NCI-H187 treated with DMSO at 0.1 percent for 48 hours (cell line): ENCODE measurements around the gene CBX8.

Experiments
- DNase-seq: peaks from one replicate; lab custom pipeline; 2025; lab: John Stamatoyannopoulos, UW

The CBX8 gene

GRCh38 chr17:79819534-79820276 lies 22.8 kb upstream of the CBX8 start:
- DNase-seq: no peak

GRCh38 chr17:79819085-79819484 lies 22.2 kb upstream of the CBX8 start:
- no peak for DNase-seq

- no peak for DNase-seq
These were observed 21.3 kb upstream of the CBX8 start for GRCh38 chr17:79818026-79818758.

- DNase-seq: no peak
These were observed 19.1 kb upstream of the CBX8 start for GRCh38 chr17:79815836-79816461.

GRCh38 chr17:79814974-79815835 lies 18.3 kb upstream of the CBX8 start:
- no peak for DNase-seq

- no peak for DNase-seq
These were observed 17.5 kb upstream of the CBX8 start for GRCh38 chr17:79814127-79814973.

- no peak for DNase-seq
These were observed 16.6 kb upstream of the CBX8 start for GRCh38 chr17:79813297-79814126.

GRCh38 chr17:79812353-79813258 lies 15.7 kb upstream of the CBX8 start:
- no peak for DNase-seq

- no peak for DNase-seq
These were observed 15.0 kb upstream of the CBX8 start for GRCh38 chr17:79811868-79812352.

GRCh38 chr17:79811011-79811867 lies 14.4 kb upstream of the CBX8 start:
- no peak for DNase-seq

- peak; percentile 42 for DNase-seq
These were observed 13.5 kb upstream of the CBX8 start for GRCh38 chr17:79810130-79811010.

DNA sequence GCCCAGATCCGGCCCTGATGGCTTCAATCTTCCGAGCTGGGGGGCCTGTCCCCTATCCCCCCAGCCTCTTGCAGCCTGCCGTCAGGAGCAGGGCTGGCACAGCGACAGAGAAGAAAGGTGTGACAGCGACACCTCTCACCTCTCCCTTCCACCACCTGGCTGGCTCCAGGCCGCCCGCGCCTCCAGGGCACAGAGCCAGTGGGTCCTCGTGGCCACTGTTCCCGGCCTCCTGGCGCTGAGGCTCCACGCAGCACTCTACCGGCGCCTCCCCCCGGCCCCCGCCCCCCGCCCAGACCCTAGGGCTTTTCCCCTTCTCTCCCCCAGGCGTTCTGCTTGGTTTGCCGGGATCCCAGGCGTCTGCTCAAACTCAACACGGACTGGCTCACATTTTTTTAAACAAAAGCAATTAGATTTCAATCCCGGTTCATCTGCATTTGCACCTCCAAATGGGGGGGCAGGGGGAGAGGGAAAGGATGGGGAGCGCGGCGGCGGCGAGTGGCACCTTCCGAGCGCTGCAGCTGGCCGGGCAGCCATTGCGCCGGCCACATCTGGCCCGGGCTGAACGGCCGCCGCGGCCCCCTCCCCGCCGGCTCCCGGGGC lies 12.8 kb upstream of the CBX8 start:
- DNase-seq: no peak

DNA sequence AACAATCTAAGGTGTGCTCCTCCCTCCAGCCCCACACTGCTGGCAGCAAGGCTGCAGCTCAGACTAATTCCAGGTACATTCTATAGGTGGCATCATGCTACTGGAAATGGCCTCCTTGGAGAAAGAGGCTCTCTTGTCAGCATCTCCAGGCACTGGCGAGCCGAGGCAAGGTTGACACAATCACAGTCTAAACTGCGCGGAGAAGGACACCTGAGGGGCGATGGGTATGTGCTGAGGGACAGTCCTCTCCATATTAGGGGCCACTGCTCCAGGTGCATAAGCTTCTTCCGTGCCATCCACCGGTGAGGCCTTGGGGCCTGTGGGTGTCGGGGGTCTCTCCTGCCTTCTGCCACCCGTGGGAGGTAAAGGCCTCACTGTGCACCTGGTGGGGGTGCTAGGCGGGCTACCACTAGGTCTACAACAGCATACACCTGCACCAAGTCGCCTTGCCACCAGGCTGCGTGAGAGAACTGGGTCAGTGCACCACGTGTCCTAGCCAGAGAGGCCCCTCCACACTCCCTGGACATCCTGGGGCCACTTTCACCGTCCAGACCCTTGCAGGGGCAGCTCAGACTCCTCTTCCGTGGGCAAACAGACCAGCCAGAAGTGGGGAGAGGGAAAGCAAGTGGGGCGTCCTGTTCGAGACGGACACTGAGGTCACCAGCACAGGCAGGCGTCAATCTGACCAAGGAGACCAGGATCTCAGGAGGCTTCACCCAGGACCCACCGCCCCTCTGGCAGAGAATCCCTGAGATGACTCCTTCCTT lies 12.1 kb upstream of the CBX8 start:
- no peak for DNase-seq

- no peak for DNase-seq
These were observed 10.2 kb upstream of the CBX8 start for GRCh38 chr17:79806863-79807720.

DNA sequence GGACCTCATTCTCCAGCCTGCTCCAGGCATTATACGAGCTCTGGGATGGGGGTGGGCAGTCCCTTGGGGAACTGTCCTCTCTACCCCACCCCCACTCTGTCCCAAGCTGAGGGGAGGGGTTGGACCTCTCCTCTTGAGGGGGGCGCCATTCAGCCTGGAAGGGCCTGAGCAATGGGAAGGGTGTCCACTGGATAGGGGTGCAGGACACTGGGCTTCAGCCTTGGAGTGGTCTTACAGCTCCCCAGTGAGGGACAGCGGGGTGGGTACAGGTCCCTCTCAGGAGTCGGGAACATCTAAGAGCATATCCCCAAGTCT lies 9.5 kb upstream of the CBX8 start:
- no peak for DNase-seq
